Measurements from ENCODE around the gene PPIL1. TPM values are rescaled to one million over a fixed set of nuclear protein-coding genes. Genes with fewer than 3 reads are reported as not detected.

The PPIL1 gene
- polyA plus RNA-seq, 1 donor (not counting 4 experiments of a cell fraction or from before 2014, with no cell fraction given), result 45.5 TPM

GRCh38 chr6:36904851-36905393, 30.3 kb upstream of the PPIL1 start:
- peaks cover 4 to 12% of the 10 kb centered on the region in 2 experiments for H3K36me3 ChIP-seq (ENCODE audit: control insufficient read depth in 2 of 2, extremely low read depth in 1 of 2, insufficient read depth in 2 of 2, low read length in 2 of 2)

GRCh38 chr6:36904114-36904513, 29.5 kb upstream of the PPIL1 start:
- Histone ChIP-seq H3K4me1 (ENCODE audit: control insufficient read depth, extremely low read depth, insufficient read depth, low read length) (no peaks in the 10 kb centered on the region), H3K4me2 (ENCODE audit: control insufficient read depth, extremely low read depth, insufficient read depth, low read depth, low read length) (no peak overlapping the region), H3K9ac (ENCODE audit: control insufficient read depth, extremely low read depth, insufficient read depth, low read length) (no peak overlapping the region), H4K20me1 (ENCODE audit: control insufficient read depth, extremely low read depth, insufficient read depth, low read length) (no peaks in the 10 kb centered on the region), H3K79me2 (ENCODE audit: control insufficient read depth, insufficient read depth, low read length) (no peaks in the 10 kb centered on the region), H3K9me3 (ENCODE audit: control insufficient read depth, low read depth, low read length) (no peaks in the 10 kb centered on the region), H3K4me3 (ENCODE audit: control insufficient read depth in 2 of 3, extremely low read depth in 1 of 3, insufficient read depth in 2 of 3, low read depth in 1 of 3, low read length in 3 of 3) (no peak overlapping the region), H3K27me3 (ENCODE audit: control insufficient read depth, extremely low read depth, insufficient read depth, low read length) (no peaks in the 10 kb centered on the region), H3K27ac (ENCODE audit: control insufficient read depth, insufficient read depth, low read length) (no peak overlapping the region), H2AFZ (ENCODE audit: control insufficient read depth, low read length) (no peak overlapping the region), H3K9me1 (ENCODE audit: control insufficient read depth, extremely low read depth, insufficient read depth, low read length) (no peaks in the 10 kb centered on the region), H3K36me3 (ENCODE audit: control insufficient read depth in 2 of 2, extremely low read depth in 1 of 2, insufficient read depth in 2 of 2, low read length in 2 of 2) (peaks cover 5 to 14% of the 10 kb centered on the region in 2 experiments)
- TF ChIP-seq EZH2 (IDR thresholded peaks at IDR 0.05; ENCODE audit: low read length) (no peak), CTCF (optimal IDR thresholded peaks at IDR 0.05 in 1 of 3, IDR thresholded peaks at IDR 0.05 in 1 of 3, conservative IDR thresholded peaks at IDR 0.05 in 1 of 3; ENCODE audit: extremely low read depth in 1 of 3, insufficient read depth in 2 of 3, low read length in 3 of 3) (no peak)
- no peak for DNase-seq (ENCODE audit: low read depth, low spot score)
- FAIRE-seq, result no peak
- dilution Hi-C loops (cut with MboI; ENCODE audit: extremely low pct_ligation_motif_present, low sequenced_read_pairs), result no loop called here

More at GRCh38 chr6:36904851-36905393, 30.3 kb upstream of the PPIL1 start:
- H3K4me1 ChIP-seq (ENCODE audit: control insufficient read depth, extremely low read depth, insufficient read depth, low read length), result no peaks in the 10 kb centered on the region
- no peaks in the 10 kb centered on the region for H3K79me2 ChIP-seq (ENCODE audit: control insufficient read depth, insufficient read depth, low read length)
- H3K27ac ChIP-seq (ENCODE audit: control insufficient read depth, insufficient read depth, low read length), result no peak overlapping the region
- dilution Hi-C loops (cut with MboI; ENCODE audit: extremely low pct_ligation_motif_present, low sequenced_read_pairs), result no loop called here
- H4K20me1 ChIP-seq (ENCODE audit: control insufficient read depth, extremely low read depth, insufficient read depth, low read length), result no peaks in the 10 kb centered on the region
- no peaks in the 10 kb centered on the region for H3K9me3 ChIP-seq (ENCODE audit: control insufficient read depth, low read depth, low read length)
- no peak overlapping the region for H2AFZ ChIP-seq (ENCODE audit: control insufficient read depth, low read length)
- H3K27me3 ChIP-seq (ENCODE audit: control insufficient read depth, extremely low read depth, insufficient read depth, low read length), result no peaks in the 10 kb centered on the region
- H3K9me1 ChIP-seq (ENCODE audit: control insufficient read depth, extremely low read depth, insufficient read depth, low read length), result no peaks in the 10 kb centered on the region
- no peak for DNase-seq (ENCODE audit: low read depth, low spot score)
- H3K4me3 ChIP-seq (ENCODE audit: control insufficient read depth in 2 of 3, extremely low read depth in 1 of 3, insufficient read depth in 2 of 3, low read depth in 1 of 3, low read length in 3 of 3), result no peak overlapping the region
- no peak overlapping the region for H3K4me2 ChIP-seq (ENCODE audit: control insufficient read depth, extremely low read depth, insufficient read depth, low read depth, low read length)
- no peak overlapping the region for H3K9ac ChIP-seq (ENCODE audit: control insufficient read depth, extremely low read depth, insufficient read depth, low read length)
- TF ChIP-seq CTCF (optimal IDR thresholded peaks at IDR 0.05 in 1 of 3, IDR thresholded peaks at IDR 0.05 in 1 of 3, conservative IDR thresholded peaks at IDR 0.05 in 1 of 3; ENCODE audit: extremely low read depth in 1 of 3, insufficient read depth in 2 of 3, low read length in 3 of 3) (no peak), EZH2 (IDR thresholded peaks at IDR 0.05; ENCODE audit: low read length) (no peak)
- no peak for FAIRE-seq

All from keratinocyte (primary cell).